ENCODE data around the gene PKDCC. TPM values are rescaled to one million over a fixed set of nuclear protein-coding genes. Genes with fewer than 3 reads are reported as not detected.

PKDCC gene
- total and polyA plus RNA-seq, 2 of the 13 experiments (the other 11 are each of a cell fraction or from before 2014, with no cell fraction given) = 52.6 to 58.8 TPM

- TF ChIP-seq NR2F6 (IDR thresholded peaks at IDR 0.05) (peak; percentile 31; the same call in 1 of the 2 replicates), NR2F6 (CRISPR knock-in tag; IDR thresholded peaks at IDR 0.05) (no peak), AGO1 (IDR thresholded peaks at IDR 0.05; ENCODE audit: low read depth, low read length, poor library complexity, severe bottlenecking) (no peak), ATAD3A (CRISPR knock-in tag; IDR thresholded peaks at IDR 0.05) (no peak), GLI4 (CRISPR knock-in tag; IDR thresholded peaks at IDR 0.05; ENCODE audit: borderline replicate concordance) (no peak), ZMAT3 (CRISPR knock-in tag; conservative IDR thresholded peaks at IDR 0.05) (no peak), POLR2A (IDR thresholded peaks at IDR 0.05; ENCODE audit: insufficient read depth in 1 of 2, low read depth in 2 of 2, low read length in 2 of 2) (no peak), BRF2 (CRISPR knock-in tag; IDR thresholded peaks at IDR 0.05) (no peak), ZNF788 (CRISPR knock-in tag; IDR thresholded peaks at IDR 0.05; ENCODE audit: borderline replicate concordance) (no peak)
- TF ChIP-seq, protein P1, sequence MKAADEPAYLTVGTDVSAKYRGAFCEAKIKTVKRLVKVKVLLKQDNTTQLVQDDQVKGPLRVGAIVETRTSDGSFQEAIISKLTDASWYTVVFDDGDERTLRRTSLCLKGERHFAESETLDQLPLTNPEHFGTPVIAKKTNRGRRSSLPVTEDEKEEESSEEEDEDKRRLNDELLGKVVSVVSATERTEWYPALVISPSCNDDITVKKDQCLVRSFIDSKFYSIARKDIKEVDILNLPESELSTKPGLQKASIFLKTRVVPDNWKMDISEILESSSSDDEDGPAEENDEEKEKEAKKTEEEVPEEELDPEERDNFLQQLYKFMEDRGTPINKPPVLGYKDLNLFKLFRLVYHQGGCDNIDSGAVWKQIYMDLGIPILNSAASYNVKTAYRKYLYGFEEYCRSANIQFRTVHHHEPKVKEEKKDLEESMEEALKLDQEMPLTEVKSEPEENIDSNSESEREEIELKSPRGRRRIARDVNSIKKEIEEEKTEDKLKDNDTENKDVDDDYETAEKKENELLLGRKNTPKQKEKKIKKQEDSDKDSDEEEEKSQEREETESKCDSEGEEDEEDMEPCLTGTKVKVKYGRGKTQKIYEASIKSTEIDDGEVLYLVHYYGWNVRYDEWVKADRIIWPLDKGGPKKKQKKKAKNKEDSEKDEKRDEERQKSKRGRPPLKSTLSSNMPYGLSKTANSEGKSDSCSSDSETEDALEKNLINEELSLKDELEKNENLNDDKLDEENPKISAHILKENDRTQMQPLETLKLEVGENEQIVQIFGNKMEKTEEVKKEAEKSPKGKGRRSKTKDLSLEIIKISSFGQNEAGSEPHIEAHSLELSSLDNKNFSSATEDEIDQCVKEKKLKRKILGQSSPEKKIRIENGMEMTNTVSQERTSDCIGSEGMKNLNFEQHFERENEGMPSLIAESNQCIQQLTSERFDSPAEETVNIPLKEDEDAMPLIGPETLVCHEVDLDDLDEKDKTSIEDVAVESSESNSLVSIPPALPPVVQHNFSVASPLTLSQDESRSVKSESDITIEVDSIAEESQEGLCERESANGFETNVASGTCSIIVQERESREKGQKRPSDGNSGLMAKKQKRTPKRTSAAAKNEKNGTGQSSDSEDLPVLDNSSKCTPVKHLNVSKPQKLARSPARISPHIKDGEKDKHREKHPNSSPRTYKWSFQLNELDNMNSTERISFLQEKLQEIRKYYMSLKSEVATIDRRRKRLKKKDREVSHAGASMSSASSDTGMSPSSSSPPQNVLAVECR (CRISPR knock-in tag; IDR thresholded peaks at IDR 0.05; ENCODE audit: borderline replicate concordance) = 0 out of 2 replicates have a peak, but pooled peaks have one; percentile 10
- TF ChIP-seq, protein P2, sequence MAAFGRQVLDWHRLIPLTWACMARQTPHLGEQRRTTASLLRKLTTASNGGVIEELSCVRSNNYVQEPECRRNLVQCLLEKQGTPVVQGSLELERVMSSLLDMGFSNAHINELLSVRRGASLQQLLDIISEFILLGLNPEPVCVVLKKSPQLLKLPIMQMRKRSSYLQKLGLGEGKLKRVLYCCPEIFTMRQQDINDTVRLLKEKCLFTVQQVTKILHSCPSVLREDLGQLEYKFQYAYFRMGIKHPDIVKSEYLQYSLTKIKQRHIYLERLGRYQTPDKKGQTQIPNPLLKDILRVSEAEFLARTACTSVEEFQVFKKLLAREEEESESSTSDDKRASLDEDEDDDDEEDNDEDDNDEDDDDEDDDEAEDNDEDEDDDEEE (CRISPR knock-in tag; IDR thresholded peaks at IDR 0.05) = no peak
- TF ChIP-seq, protein P3, sequence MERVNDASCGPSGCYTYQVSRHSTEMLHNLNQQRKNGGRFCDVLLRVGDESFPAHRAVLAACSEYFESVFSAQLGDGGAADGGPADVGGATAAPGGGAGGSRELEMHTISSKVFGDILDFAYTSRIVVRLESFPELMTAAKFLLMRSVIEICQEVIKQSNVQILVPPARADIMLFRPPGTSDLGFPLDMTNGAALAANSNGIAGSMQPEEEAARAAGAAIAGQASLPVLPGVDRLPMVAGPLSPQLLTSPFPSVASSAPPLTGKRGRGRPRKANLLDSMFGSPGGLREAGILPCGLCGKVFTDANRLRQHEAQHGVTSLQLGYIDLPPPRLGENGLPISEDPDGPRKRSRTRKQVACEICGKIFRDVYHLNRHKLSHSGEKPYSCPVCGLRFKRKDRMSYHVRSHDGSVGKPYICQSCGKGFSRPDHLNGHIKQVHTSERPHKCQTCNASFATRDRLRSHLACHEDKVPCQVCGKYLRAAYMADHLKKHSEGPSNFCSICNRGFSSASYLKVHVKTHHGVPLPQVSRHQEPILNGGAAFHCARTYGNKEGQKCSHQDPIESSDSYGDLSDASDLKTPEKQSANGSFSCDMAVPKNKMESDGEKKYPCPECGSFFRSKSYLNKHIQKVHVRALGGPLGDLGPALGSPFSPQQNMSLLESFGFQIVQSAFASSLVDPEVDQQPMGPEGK (CRISPR knock-in tag; IDR thresholded peaks at IDR 0.05) = peak; percentile 75
- TF ChIP-seq, protein P4, sequence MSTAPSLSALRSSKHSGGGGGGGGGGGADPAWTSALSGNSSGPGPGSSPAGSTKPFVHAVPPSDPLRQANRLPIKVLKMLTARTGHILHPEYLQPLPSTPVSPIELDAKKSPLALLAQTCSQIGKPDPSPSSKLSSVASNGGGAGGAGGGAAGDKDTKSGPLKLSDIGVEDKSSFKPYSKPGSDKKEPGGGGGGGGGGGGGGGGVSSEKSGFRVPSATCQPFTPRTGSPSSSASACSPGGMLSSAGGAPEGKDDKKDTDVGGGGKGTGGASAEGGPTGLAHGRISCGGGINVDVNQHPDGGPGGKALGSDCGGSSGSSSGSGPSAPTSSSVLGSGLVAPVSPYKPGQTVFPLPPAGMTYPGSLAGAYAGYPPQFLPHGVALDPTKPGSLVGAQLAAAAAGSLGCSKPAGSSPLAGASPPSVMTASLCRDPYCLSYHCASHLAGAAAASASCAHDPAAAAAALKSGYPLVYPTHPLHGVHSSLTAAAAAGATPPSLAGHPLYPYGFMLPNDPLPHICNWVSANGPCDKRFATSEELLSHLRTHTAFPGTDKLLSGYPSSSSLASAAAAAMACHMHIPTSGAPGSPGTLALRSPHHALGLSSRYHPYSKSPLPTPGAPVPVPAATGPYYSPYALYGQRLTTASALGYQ (CRISPR knock-in tag; IDR thresholded peaks at IDR 0.05) = no peak
- TF ChIP-seq, protein P5, sequence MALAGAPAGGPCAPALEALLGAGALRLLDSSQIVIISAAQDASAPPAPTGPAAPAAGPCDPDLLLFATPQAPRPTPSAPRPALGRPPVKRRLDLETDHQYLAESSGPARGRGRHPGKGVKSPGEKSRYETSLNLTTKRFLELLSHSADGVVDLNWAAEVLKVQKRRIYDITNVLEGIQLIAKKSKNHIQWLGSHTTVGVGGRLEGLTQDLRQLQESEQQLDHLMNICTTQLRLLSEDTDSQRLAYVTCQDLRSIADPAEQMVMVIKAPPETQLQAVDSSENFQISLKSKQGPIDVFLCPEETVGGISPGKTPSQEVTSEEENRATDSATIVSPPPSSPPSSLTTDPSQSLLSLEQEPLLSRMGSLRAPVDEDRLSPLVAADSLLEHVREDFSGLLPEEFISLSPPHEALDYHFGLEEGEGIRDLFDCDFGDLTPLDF (CRISPR knock-in tag; IDR thresholded peaks at IDR 0.05) = no peak
Observed at GRCh38 chr2:42050703-42051542, 3.1 kb downstream of the PKDCC start (continued).

Measured in HepG2 (cell line).